Left forelimb (tissue), 1 donor: ENCODE results near the gene CYP19A1.

Experiments used
- DNase-seq: peaks from one replicate; pipeline ENCODE4 v3.0.0-alpha.2; 2018; ENCODE audit warnings: low spot score

Gene CYP19A1

DNA sequence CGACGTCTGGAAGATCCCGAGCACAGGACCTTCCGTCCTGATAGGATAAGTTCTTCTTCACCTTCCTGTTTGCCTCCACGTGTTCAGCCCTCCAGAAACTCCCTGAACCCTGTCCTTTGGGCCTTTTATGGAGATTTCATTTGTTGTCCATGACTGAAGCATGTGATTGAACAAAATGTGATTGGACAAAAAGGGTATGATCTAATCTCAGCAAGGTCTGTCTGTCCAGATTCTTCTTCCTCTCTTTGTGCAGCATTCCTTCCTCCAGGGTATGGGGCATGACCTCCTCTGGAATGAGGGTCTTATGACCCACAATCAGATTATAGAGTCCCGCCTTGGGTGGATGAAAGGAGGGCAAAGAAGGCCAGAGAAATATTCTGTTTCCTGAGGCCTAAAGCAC is at the start of gene CYP19A1:
TSS of gene CYP19A1 (minus strand) at position 101 of the 400 bp plus-strand sequence. CDS start 95,684 bp downstream, outside the sequence.
- no peak for DNase-seq

DNA sequence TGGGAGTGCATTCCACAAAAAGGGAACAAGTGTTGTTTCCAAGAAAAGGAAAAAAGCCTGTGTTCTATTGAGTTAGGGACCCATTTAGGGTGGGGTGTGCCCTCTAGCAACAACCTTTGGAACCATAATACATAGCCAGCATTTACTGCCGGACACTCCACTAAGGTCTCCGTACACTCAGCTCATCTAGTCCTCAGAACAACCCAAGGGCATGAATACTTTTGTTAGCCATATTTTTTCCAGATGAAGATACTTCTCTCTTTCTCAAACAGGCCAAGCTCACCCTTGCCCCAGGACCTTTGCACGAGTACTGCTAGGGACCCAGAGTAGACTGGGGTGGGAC is 49.3 kb upstream of the CYP19A1 start:
- no peak for DNase-seq

DNA sequence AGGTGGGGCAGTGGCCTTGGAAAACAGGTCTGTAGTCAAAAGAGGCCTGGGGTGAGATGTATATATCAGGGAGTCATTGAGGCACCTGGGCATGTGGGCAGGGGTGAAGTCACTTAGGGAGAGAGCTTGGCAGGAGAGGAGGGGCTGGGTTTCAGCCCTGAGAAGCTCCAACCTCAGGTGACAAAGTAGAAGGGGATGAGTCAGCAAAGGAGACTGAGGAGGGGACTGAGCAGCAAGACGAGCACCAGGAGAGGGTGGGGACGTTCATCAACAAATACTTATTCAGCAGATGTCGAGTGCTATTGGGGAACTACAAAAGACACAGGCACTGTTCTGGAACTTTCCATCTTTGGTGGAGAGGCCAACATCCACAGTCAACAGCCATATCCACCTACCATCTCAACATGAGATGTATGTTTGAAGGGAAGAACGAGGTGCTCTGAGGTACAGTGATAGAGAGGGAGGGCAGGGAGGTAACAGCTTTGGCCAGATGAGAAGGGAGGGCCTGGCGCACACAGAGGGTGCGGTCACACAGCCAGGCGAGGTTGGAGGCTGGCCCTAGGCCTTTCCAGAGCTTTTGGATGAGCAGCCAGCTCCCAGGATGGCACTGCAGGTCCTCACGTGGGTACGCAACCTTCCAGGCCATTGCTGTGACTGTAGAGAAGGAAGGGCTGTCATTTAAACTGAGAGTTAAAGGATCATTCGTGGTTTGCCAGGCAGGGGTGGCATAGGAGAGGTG is 48.7 kb upstream of the CYP19A1 start:
- no peak for DNase-seq

DNA sequence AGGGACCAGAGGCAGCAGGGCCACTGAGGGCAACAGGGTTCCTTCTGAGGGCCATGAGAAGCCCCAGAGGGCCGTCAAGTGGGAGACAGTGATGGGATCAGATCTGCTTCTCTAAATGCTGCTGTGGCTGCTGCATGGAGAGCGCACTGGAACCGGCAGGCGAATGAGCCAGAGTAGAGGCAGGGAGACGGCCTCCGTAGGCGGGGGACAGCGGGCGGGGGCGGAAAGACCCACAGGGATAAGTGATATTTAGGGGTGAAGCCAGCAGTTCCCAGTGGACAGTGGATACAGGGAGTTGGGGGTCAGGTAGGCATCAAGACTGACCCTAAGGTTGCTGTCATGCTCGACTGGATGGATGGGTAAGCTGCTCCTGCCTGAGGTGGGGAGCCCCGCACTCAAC is 48.1 kb upstream of the CYP19A1 start:
- no peak for DNase-seq

DNA sequence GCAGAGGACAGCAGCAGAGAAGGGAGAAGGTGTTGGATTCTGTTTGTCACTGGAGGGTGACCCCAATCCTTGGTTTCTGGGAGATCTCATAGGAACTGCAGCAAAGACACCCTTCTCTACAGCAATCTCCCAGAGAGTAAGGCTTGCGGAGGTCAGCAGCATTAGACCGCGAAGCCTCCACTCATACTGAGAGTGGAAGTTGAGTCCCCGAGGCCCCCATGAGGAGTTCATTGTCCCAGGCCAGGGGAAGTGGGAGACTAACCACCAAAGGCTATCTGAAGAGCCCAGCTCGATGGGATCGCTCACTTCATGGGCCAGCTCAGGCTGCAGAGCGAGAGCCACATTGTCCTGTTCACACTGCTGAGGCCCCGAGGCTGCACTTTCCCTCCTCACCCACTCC is 47.6 kb upstream of the CYP19A1 start:
- DNase-seq, result no peak

DNA sequence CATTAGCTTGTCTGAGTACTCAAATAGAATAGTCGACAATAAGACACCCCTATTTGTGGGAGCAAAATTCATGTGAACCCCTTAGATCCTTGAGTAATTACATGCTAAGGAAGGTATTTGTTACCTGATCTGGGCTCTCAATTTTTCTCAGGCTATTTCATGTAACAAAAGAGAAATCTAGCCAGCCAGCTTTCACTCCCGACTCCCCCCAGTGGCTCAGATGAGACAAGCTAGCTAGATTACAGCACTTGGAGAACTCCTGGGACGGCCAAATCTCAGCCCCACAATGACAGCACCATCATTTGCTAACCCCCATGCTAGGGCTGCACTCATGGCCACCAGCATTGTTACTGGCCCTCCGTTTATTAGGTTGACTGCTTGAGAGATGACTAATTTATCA is 44.4 kb upstream of the CYP19A1 start:
- DNase-seq, result no peak

DNA sequence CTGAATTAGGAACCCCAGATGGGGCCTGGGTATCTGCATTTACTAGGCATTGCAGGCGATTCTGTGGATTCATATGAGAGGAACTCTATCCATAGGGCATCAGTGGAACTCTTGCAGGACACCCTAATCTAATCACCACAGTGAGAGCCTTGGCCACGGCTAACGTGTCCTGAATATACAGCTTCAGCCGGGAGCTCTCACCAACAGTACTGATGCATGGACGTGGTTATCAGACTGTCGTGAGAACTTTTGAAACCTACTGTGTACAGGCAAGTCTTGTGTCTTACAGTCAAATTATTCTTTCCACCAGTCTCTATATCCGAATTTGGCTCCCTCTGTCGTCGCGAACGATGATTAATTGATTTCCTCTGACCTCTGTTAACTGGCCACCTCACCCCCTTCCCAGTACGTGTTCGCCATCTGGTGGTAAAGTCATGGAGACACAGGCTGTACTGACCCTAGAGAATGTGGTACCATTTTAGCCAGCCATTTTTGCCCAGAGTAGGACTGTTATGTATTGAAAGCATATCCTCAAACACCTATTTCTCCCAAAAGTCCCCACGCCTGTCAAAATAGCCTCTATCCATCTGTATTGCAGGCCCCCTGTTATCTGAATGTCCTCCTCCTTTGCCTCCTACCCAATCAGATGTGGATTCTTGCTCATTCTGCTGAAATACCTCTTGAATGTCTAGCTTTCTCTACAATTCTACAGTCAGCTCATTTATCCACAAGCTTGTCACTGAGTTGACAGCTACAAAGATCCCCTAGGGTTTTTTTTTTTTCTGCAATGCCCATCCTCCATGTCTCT is 42.8 kb upstream of the CYP19A1 start:
- no peak for DNase-seq

DNA sequence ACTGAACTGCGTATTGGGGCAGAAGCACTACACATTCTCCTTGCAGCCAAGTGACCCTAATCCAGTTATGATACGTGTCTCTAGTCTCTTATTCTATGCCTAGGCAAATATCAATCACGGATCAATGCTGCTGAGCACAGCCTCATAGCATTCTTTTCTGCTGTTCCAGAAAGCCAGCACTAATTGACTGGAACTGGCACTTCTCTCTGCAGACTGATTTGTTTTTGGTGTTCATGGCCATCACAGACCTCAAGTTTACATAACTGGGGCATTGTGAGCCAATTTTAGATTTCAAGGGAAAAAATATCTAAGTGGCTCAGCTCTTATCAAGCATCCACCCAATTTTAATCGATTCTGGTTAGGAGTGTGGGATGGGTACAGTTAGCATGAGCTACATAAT is 41.0 kb upstream of the CYP19A1 start:
- DNase-seq, result no peak

DNA sequence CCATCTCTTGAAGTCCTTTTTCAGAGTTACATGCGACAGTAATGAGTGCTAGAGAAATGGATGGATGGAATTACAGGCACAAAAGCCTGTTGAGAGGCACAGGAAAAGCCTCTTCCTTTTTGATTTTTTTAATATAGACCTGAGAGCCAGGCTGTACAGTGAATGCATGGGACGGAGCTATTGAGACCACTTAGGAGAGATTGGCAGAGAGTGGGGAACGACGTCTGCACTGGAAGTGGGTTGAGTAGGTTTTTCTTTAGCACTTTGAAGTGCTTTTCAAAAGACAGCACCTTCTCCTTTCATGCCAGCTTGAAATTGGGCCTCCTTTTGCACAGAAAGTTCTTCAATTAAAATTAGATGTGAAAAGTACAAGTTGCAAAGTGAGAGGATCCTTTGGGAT is 40.0 kb upstream of the CYP19A1 start:
- DNase-seq, result no peak

DNA sequence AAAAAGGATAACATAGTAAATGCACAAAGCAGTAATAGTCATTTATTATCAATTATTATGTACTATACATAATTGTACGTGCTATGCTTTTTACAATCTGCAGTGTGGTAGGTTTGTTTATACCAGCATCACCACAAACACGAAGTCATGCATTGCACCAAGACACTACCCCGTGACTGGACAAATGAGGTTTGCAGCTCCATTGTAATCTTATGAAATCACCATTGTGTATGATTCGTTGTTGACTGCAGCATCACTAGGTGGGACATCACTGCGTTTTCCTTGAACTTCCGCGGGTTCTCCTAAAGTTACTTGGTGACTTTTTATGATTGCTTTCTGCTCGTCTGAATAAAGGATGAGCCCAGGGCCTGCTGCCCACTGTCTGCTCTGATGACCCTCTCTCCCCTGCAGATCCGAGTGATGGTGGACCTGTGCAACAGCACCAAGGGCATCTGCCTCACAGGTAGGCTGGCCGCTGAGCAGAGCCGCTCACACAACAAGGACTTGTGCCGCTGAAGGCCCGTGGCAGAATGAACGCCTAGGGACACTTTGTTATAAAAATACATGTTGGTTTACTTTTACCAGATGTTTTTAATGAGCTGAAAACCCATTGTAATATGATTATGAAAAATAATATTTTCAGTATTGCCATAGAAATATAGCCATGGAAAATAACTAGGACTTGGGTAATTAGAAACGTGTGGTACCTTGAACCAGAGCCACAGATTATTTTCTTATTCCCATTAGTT is 38.8 kb upstream of the CYP19A1 start:
- no peak for DNase-seq

DNA sequence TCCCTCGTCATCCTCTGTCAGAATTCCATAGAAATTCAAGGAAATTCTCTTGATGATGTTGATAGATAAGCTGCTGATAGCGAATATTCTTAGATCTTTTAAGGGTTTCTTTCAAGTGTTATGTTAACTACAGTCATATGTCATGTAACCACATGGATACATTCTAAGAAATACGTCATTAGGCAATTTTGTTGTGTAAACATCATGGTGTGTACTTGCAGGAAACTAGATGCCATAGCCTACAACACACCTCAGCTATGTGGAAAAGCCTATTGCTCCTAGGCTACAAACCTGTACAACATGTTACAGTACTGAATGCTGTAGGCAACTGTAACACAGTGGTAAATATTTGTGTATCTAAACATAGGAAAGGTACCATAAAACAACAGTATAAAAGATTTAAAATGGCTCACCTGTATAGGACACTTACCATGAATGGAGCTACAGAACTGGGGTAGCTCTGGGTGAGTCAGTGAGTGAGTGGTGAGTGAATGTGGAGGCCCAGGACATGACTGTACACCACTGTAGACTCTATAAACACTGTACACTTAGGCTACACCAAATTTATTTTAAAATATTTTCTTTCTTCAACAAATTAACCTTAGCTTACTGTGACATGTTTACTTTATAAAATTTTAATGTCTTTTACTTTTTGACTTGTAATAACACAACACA is 37.7 kb upstream of the CYP19A1 start:
- DNase-seq, result no peak

DNA sequence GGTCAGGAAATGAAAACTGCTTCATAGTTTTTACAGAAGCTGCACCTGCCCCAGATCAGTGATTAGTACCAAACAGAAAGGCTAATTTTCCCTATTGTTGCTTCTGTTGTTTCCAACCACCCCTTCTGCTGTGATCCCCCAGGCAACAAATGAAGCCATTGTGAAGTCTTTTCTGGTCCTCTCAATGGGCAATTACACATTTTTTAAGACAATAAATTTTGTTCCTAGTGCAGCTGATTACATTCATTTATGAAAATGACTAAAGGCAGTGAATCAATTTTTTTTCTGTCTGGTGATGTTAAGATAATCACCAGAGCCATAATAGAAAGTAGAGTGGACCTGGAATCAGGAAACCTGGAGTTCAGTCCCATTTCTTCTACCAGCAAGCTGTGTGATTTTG is 35.7 kb upstream of the CYP19A1 start:
- DNase-seq, result no peak

DNA sequence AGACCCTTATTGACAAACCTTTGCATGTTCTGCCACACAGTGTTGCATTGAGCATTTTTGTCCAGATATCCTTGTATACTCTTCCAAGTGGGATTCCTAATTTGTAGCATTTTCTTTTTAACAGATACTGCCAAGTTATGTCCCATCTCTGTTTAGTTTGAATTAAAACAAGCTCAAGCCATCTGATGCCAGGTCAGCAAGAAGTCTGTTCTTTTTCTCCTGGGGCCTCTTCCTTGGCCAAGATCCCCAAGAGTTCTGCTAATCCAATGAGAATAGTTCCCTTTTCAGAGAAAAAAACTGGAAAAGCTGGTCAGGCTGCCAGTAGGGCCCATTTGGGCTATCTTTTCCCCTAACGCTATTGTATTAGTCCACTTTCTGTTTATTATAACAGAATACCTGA is 32.9 kb upstream of the CYP19A1 start:
- DNase-seq, result no peak

DNA sequence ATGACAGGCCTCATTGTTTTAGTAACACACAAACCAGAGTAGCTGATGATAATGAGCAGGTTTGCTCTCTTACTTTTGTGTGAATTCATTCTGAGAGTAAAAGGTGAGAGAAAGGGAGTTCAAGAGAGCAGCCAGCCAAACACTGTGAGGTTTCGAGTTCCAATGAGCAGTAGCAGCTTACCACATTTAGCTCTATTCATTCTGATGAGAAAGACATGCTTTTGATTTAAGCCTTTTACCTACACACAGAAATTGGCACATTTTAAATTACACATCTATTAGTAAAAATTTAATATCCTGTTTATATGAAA is 31.0 kb upstream of the CYP19A1 start:
- no peak for DNase-seq

DNA sequence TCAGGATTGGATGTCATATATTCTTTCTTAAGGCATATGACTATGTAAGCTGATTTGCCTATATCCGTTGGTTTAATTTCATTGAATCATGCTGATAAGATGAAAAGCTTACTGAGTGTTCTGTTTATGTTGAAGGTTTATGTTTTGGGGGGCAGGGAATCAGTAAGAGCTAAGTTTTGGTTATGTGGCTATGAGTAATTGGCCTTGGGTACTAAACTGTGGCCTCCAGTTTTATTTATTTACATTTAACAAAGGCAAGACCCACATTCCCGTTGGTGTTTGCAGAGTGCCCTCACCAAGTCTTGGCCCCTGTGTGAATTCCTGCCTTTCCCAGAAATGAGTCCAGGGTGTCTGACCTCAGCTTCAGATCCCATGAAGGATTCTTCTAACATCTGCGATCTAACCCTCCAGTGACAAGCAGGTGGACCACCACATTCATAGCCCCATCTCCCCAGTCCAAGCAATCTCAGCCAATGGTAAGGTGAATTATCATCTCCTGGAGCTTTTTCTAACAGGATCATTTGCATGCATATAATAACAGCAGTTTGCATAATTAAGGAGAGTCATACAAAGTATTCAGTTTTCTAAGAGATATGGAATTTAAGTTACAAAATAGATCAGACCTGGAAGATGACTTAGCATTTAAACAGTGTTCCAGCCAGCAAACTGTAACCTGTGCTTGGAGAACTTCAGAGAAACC is 30.5 kb upstream of the CYP19A1 start:
- no peak for DNase-seq

DNA sequence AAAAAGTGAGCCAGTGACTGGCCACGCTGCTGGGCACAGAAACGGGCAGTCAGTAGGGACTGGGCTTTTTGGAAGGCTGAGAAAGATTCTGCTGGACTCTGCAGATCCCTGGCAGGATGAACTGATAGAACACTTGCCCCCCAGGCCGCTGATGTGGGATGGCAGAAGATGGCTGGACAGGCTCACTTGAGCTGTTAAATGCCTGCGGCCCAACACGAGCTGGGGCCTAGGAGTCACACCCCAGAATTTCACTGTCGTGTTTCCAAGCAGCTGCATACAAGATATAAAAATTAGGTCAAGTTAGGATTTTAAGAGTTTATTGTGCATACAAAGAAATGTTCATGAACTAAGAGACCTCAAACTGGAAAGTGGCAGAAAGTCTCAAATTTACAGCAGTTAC is 29.9 kb upstream of the CYP19A1 start:
- DNase-seq, result no peak

DNA sequence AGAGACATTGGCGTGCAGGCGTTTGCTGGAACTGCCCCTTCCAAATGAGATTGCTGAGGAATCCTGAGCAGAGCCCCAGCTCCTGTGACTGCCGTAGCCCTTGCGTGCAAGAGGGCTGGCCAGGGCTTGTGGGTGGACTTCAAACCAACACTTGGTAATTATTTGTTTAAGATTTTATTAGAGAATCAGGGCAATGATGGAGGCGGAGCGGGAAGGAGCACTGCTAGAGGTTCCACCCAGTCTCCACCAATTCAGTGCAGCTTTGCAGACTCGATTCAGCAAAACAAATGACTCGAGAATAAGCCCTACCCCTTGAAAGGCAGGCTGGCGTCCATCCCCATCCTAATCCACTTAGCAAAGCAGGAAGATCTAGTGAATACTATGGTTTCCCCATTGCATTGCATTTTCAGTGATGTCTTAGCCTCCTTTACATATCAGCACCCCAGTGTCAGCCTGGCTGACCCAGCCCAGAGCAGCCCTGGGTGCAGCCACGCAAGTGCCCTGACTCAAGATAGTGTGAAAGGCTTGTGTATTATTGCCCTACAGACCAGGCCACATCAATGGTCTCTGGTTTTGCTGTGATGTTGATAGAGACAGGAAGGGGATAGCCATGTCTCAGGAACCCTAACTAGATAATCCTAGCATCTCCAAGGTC is 29.1 kb upstream of the CYP19A1 start:
- DNase-seq, result no peak

DNA sequence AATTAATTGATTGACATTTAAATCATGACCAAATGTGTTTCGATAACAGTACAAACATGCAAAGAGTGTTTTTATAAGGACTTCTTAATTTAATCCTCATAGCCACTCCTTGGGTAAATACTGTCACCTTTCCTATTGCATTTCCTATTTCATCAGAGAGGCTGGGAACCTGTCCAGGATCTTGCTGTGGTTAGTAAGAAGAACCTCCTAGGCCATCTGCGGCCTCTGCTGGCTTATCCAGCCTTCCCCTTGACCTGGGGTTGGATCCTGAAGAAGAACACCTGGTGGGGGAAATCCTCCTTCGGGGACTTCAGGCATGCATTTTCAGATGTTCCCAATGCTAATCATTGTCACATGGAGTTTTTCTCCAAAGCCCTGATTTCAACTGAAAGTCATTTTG is 28.5 kb upstream of the CYP19A1 start:
- no peak for DNase-seq

DNA sequence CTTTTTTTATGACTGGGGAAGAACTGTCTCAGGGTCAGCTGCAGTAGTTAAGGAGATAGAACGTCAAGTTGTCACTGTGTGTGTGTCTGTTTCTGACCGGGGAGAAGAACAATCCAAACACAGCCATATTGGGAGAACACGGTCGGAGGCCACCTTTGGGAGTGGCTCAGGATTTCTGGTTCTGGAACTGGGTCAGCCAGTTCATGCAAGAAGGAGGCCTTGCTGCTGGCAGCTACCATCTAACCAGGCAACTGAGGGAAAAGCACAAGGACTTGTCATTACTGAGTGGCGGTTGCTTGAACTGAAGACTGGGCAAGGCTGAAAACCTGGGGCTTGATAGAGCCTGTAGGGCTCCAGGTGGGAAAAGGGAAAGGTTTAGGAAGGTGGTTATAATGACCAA is 27.7 kb upstream of the CYP19A1 start:
- no peak for DNase-seq

DNA sequence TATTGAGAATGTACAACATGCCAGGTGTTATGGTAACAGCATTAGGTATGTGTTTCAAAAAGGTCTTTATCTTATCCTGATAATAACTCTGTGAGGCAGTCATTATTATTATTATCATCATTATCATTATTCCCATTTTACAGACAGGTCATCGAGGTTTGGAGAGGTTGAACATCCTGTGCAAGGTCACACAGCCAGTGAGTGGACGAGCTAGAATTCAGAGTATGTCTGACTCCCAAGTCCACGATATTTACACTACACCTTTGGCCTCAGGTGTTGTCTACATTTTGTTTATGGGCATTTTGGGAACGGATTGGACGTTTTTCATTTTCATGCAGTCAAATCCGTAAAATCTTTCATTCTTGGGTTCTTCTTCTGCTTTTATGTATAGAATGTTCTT is 27.0 kb upstream of the CYP19A1 start:
- no peak for DNase-seq

DNA sequence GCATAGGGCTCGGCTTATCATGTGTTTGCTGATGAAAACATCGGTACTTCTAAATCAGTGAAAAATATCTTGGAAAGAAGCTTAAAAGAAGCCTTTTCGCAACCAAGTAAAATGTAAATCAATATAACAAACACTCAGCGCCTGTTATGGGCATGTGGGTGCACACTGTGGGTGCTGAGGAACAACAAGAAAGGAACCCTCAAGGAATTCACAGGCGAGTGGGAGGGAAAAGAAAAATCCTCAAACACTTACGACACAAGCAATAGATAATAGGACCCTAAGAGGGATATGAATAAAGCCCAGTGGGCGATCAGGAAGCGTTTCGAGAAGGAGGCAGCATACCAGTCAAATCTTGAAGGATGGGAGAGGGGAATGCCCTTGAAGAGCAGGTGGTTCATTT is 25.0 kb upstream of the CYP19A1 start:
- DNase-seq, result no peak

DNA sequence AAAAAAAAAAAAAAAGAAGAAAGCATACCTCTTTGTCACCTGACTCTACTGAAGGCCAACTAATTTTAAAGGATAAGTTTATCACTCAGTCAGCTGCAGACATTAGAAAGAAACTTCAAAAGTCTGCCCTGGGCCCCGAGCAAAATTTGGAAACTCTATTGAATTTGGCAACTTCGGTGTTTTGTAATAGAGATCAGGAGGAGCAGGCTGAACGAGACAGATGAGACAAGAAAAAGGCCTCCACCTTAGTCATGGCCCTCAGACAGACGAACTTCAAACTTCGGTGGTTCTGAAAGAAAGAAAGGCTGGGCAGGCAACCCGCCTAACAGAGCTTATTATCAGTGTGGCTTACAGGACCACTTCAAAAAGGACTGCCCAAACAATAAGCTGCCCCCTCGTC is 21.6 kb upstream of the CYP19A1 start:
- no peak for DNase-seq
